Coronary artery (tissue), 2 donors: ENCODE data around the gene UVRAG.
"Not testable (repeated sequence)": the region's sequence is repeated elsewhere in the genome, so short reads cannot be mapped to it uniquely, and the experiment has no call there.

Experiments
- DNase-seq: peaks from one replicate; pipeline ENCODE4 v3.0.0-alpha.2; 2017; ENCODE audit warnings: low spot score
- H3K27ac ChIP-seq, 2 donors: fragments of 200-600 bp; sonication (generic); one replicate each; pipeline ENCODE4 v1.5.1; 2016 to 2019
- H3K4me3 ChIP-seq: fragments of 200-600 bp; sonication (generic); 2 replicates; pipeline ENCODE4 v1.5.1; 2016; ENCODE audit warnings: mild to moderate bottlenecking, moderate library complexity
- TF ChIP-seq, protein P1 (sequence below): fragments of 200-600 bp; sonication (generic); IDR thresholded peaks from one replicate; pipeline ENCODE4 v1.5.1; 2019; ENCODE audit warnings: antibody characterized with exemption

UVRAG gene

DNA sequence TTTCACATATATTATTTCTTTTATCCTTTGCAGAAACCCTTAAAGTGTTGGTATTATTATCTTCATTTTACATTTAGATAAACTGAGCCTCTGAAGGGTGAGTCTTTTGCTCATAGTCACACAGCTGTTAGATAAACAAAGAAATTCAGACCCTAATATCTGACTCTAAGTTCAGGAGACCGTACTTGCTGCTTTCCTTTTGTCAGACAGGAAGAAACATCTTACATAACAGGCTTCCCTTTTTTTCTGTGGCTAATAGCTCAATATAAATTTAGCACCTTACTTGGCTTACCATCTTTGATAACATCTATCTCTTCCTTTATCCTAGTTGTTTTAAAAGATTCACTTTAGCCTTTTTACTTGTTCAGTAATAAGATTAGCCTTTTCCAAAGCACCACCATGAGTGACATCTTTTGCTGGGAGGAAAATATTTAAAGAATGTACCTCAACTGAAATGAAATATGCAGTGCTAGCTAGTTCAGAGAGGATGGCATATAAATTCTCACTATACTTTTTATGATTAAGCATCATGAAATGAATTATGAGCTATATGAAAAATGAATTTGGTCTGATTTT, 262.7 kb downstream of the UVRAG start:
- TF ChIP-seq, protein P1, sequence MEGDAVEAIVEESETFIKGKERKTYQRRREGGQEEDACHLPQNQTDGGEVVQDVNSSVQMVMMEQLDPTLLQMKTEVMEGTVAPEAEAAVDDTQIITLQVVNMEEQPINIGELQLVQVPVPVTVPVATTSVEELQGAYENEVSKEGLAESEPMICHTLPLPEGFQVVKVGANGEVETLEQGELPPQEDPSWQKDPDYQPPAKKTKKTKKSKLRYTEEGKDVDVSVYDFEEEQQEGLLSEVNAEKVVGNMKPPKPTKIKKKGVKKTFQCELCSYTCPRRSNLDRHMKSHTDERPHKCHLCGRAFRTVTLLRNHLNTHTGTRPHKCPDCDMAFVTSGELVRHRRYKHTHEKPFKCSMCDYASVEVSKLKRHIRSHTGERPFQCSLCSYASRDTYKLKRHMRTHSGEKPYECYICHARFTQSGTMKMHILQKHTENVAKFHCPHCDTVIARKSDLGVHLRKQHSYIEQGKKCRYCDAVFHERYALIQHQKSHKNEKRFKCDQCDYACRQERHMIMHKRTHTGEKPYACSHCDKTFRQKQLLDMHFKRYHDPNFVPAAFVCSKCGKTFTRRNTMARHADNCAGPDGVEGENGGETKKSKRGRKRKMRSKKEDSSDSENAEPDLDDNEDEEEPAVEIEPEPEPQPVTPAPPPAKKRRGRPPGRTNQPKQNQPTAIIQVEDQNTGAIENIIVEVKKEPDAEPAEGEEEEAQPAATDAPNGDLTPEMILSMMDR, result no peak
- H3K27ac ChIP-seq, result no peak overlapping the region
- DNase-seq, result no peak
- H3K4me3 ChIP-seq, result no peak overlapping the region

GRCh38 chr11:76081084-76081483, 266.1 kb downstream of the UVRAG start:
- H3K4me3 ChIP-seq, H3K27ac ChIP-seq, DNase-seq: not testable (repeated sequence)

GRCh38 chr11:76083563-76084451, 268.8 kb downstream of the UVRAG start:
- Histone ChIP-seq H3K4me3 (no peak overlapping the region), H3K27ac (peak overlapping the region in 1 of 2 donors; percentile 43)
- no peak for DNase-seq
- TF ChIP-seq, protein P1, result no peak

DNA sequence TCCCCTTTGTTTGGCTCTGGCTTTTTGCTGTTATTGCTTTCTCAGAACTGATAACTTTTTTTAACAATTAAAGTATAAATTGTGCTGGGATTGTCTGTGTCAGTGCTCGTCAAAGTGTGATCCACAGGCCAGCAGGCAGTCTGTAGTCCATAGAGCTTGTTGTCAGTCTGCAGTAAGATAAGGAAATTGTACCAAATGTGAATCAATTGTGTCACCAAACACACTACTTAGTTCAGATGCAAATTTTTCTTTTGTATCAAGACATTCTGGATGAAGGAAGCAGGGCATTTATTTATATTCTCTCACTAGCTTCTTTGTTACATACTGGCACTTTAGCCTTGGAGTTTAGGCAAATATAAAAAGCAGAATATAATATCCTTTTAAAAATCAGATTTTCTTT, 270.3 kb downstream of the UVRAG start:
- TF ChIP-seq, protein P1, result no peak
- no peak for DNase-seq
- H3K4me3 ChIP-seq, result no peak overlapping the region
- H3K27ac ChIP-seq, result no peak overlapping the region

- DNase-seq, result no peak
- TF ChIP-seq, protein P1, result no peak
- no peak overlapping the region for H3K4me3 ChIP-seq
- H3K27ac ChIP-seq, result no peak overlapping the region
Measured at GRCh38 chr11:76086743-76087635, 272.0 kb downstream of the UVRAG start.

DNA sequence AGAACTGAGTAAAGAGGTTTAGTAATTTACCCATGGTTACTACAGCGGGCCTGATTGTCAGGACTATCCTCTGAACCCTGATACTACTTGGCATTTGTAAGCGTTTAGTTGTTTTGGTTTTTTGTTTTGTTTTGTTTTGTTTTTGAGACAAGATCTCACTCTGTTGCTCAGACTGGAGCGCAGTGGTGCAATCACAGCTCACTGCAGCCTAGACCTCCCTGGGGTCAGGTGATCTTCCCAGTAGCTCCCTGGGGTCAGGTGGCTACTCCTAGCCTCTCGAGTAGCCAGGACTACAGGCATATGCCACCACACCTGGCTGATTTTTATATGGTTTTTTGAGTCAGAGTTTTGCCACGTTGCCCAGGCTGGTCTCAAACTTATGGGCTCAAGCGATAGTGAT, 272.7 kb downstream of the UVRAG start:
- Histone ChIP-seq H3K27ac (no peak overlapping the region), H3K4me3 (no peak overlapping the region)
- TF ChIP-seq, protein P1, result no peak
- DNase-seq, result no peak

GRCh38 chr11:76088511-76088910, 273.5 kb downstream of the UVRAG start:
- Histone ChIP-seq H3K27ac (no peak overlapping the region), H3K4me3 (no peak overlapping the region)
- TF ChIP-seq, protein P1, result no peak
- no peak for DNase-seq
